LNCaP clone FGC (cell line): ENCODE measurements around the gene RNPEPL1.

Experiments used
- DNase-seq: peaks from one replicate; pipeline ENCODE4 v3.0.0-alpha.2; 2011; ENCODE audit warnings: low read depth
- H3K4me3 ChIP-seq: 2 replicates; pipeline ENCODE4 v1.5.1; 2011; ENCODE audit warnings: mild to moderate bottlenecking, low read depth, low read length, control low read depth
- CTCF ChIP-seq: IDR thresholded peaks from 2 replicates; pipeline ENCODE4 v1.5.1; 2012; ENCODE audit warnings: mild to moderate bottlenecking; ENCODE audit not compliant: control insufficient read depth, insufficient read depth; ENCODE audit errors: extremely low read depth

RNPEPL1 gene

GRCh38 chr2:240624011-240624949 lies 56.0 kb downstream of the RNPEPL1 start:
- no peak overlapping the region for H3K4me3 ChIP-seq
- no peak for DNase-seq
- no peak for TF ChIP-seq CTCF

- TF ChIP-seq CTCF, result no peak
- DNase-seq, result no peak
- H3K4me3 ChIP-seq, result no peak within 1 kb of the TSS
Observed at GRCh38 chr2:240624950-240625621, 56.8 kb downstream of the RNPEPL1 start, which contains the start of gene GPR35. TSS of gene GPR35 (plus strand) at chr2:240625480. CDS start at chr2:240629953, 4,473 bp downstream.

GRCh38 chr2:240626531-240627300 lies 58.4 kb downstream of the RNPEPL1 start:
- DNase-seq, result no peak
- TF ChIP-seq CTCF, result no peak

GRCh38 chr2:240627736-240628506 lies 59.6 kb downstream of the RNPEPL1 start:
- H3K4me3 ChIP-seq, result no peak overlapping the region
- no peak for TF ChIP-seq CTCF
- DNase-seq, result no peak

More at GRCh38 chr2:240626531-240627300, 58.4 kb downstream of the RNPEPL1 start:
- no peak overlapping the region for H3K4me3 ChIP-seq

GRCh38 chr2:240628507-240628807 lies 60.2 kb downstream of the RNPEPL1 start:
- no peak for DNase-seq
- no peak overlapping the region for H3K4me3 ChIP-seq
- no peak for TF ChIP-seq CTCF
